Activated CD4-positive, alpha-beta T cell treated with anti-CD3 and anti-CD28 coated beads, Interleukin-2, amount 10 ng/mL, durations not matched to agents 24 days and 14 days (primary cell): Measurements from ENCODE around the gene PLG. TPM values are rescaled to one million over a fixed set of nuclear protein-coding genes. Genes with fewer than 3 reads are reported as not detected.
"Not testable (repeated sequence)": the region's sequence is repeated elsewhere in the genome, so short reads cannot be mapped to it uniquely, and the experiment has no call there.

ENCODE experiments used
- DNase-seq: peaks from one replicate; pipeline ENCODE4 v3.0.0; 2022
- H3K27ac Mint-ChIP-seq: one replicate; pipeline ENCODE4 v1.8.0; 2022; ENCODE audit warnings: mild to moderate bottlenecking, mixed read lengths
- H3K27me3 Mint-ChIP-seq: one replicate; pipeline ENCODE4 v1.8.0; 2022; ENCODE audit warnings: mixed read lengths
- H3K36me3 Mint-ChIP-seq: one replicate; pipeline ENCODE4 v1.8.0; 2022; ENCODE audit warnings: low read depth, mild to moderate bottlenecking, mixed read lengths
- H3K4me1 Mint-ChIP-seq: one replicate; pipeline ENCODE4 v1.8.0; 2021; ENCODE audit warnings: mixed read lengths
- H3K4me3 Mint-ChIP-seq: one replicate; pipeline ENCODE4 v1.8.0; 2022; ENCODE audit warnings: mild to moderate bottlenecking, moderate library complexity, mixed read lengths
- H3K9me3 Mint-ChIP-seq: one replicate; pipeline ENCODE4 v1.8.0; 2021; ENCODE audit warnings: mixed read lengths
- intact Hi-C: fragments of 100-400 bp; cut with micrococcal nuclease; formaldehyde crosslinking; loops from one replicate; pipeline ENCODE4 v1.15.1; 2023
- total RNA-seq: library from RNA; stranded (reverse); gene quantifications from 2 replicates; pipeline ENCODE4 v1.2.3, GENCODE V29; 2022

Gene PLG
- total RNA-seq, 1 donor from 2014 or later = 0.40 TPM

DNA sequence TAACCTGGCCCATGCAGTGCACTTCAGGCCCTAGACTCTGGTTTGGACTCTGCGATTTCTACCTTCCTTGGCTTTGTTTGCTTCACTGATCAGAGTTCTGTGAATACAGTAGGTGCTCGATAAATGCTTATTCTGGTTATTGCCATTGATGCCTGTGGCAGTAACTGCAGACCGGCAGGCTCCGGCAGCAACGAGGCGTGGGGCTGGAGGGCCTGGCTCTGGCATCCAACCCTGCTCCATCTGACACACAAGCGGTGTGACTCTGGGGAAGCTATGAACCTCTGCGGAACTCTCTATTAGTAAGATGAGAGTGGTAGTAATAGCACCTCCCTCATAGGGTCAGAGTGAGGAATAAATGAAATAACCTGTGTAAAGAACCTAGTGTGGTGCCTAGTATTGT is 66.1 kb downstream of the PLG start:
- DNase-seq = no peak
- Mint-ChIP-seq H3K27ac (no peak overlapping the region), H3K4me3 (no peak overlapping the region), H3K9me3 (no peaks in the 10 kb centered on the region), H3K27me3 (peaks cover 18% of the 10 kb centered on the region), H3K36me3 (no peaks in the 10 kb centered on the region), H3K4me1 (peaks cover 2% of the 10 kb centered on the region)
- intact Hi-C loops = loop anchor here (5.0 kb wide), 1 partner anchor 251 kb away; no protein-coding TSS in a partner anchor

DNA sequence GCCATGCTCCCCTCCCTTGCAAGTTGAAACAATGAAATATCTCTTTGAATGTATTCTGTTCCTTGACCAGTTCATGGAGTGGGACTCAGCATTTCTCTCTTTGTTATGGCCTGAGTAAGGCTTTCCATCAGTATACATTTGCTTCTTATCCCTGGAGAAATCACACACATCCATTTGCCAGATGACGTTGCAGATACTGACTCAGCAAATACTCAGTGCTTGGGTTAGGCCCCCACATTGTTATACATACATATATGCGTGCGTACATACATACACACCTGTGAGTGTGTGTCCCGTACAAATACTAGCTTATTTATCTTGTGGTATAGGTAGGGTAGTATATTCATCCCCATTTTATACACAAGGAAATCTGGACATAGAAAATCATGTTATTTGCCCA is 72.4 kb downstream of the PLG start:
- DNase-seq = no peak
- H3K27ac Mint-ChIP-seq = no peak overlapping the region
- H3K9me3 Mint-ChIP-seq = no peaks in the 10 kb centered on the region
- no peaks in the 10 kb centered on the region for H3K27me3 Mint-ChIP-seq
- H3K4me1 Mint-ChIP-seq = no peaks in the 10 kb centered on the region
- no peaks in the 10 kb centered on the region for H3K36me3 Mint-ChIP-seq
- H3K4me3 Mint-ChIP-seq = no peak overlapping the region
- intact Hi-C loops = no loop called here

DNA sequence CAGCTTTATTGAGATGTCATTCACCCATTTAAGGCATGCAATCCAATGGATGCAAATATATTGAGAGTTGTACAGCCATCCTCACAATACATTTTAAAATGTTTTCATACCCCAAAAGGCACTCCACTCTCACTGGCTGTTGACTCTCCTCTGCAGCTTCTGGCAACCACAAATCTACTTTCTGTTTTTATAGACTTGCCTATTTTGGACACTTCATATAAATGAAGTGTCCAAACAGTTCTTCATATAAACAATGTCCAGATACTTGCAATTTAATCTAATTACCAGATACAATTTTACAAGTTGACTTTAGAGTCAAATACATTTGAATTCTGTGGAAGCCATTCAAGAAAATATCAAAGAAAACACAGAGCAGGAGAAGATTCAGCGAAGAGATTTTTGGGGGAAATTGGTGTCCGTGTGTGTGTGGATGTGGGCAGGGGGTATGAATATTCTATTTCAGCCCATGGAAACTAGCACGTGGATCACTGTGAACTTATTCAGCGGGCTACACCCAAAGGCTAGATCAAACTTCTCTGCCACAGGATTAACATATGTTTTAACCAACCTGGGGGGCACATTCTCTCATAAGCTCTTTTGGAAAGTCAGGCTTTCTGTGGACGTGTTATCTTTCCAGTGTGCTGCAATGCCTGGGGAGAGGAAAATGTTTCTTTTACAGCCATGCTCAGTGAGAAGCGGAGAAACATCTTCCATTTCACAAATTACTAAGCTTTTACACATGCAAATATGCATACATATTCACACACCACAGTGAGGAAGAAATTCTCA is 73.9 kb downstream of the PLG start:
- no peaks in the 10 kb centered on the region for H3K36me3 Mint-ChIP-seq
- H3K9me3 Mint-ChIP-seq = no peaks in the 10 kb centered on the region
- no peak overlapping the region for H3K4me3 Mint-ChIP-seq
- no peak overlapping the region for H3K27ac Mint-ChIP-seq
- DNase-seq = no peak
- H3K4me1 Mint-ChIP-seq = no peaks in the 10 kb centered on the region
- H3K27me3 Mint-ChIP-seq = no peaks in the 10 kb centered on the region
- intact Hi-C loops = no loop called here

DNA sequence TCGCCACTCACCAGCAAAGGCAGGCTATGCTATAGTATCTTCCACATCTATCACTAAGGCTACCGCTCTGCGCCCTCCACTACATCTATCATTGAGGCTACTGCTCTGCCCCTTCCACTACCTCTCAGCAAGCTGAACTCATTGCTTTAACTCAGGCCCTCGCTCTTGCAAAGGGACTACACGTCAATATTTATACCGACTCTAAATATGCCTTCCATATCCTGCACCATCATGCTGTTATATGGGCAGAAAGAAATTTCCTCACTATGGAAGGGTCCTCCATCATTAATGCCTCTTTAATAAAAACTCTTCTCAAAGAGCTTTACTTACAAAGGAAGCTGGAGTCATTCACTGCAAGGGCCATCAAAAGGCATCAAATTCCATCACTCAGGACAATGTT is 77.1 kb downstream of the PLG start:
- H3K4me1 Mint-ChIP-seq, H3K27ac Mint-ChIP-seq, H3K4me3 Mint-ChIP-seq, H3K36me3 Mint-ChIP-seq, intact Hi-C loops, H3K27me3 Mint-ChIP-seq, DNase-seq, H3K9me3 Mint-ChIP-seq: not testable (repeated sequence)

DNA sequence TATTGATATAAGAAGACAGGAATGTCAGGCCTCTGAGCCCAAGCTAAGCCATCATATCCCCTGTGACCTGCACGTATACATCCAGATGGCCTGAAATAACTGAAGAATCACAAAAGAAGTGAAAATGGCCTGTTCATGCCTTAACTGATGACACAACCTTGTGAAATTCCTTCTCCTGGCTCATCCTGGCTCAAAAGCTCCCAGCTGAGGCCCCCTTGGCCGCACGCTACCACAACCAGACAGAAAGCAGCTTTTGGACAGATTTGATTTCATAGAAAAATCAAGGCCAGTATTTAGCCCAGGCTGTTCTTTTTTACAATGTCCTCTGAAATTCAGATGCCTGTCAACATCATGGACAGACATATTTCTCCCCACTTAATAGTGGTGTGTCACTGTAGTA is 78.6 kb downstream of the PLG start:
- not testable (repeated sequence) for H3K36me3 Mint-ChIP-seq, H3K4me3 Mint-ChIP-seq, DNase-seq

DNA sequence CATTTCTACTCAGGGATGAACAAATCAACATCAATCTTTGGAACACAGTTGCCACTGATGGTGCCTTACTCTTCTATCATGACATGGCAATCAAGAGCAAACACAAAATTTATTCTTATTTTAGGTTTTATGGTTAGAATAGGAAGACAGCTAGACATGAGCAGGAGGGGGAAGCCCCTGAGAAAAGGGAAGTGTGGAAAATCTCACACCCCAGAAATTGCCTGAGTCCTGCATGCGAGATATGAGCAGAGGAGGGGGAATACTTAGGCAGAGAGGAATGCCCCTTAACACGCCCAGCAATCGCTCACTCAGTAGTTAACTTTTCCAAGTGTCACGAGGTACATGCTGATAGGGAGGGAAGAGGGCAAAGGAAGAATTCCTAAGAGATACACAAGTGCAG is 79.3 kb downstream of the PLG start:
- no peaks in the 10 kb centered on the region for H3K4me1 Mint-ChIP-seq
- no peak overlapping the region for H3K27ac Mint-ChIP-seq
- DNase-seq = no peak
- H3K36me3 Mint-ChIP-seq = no peaks in the 10 kb centered on the region
- H3K27me3 Mint-ChIP-seq = no peaks in the 10 kb centered on the region
- intact Hi-C loops = no loop called here
- H3K4me3 Mint-ChIP-seq = no peak overlapping the region
- H3K9me3 Mint-ChIP-seq = no peaks in the 10 kb centered on the region

More for the DNA sequence above, 78.6 kb downstream of the PLG start:
- H3K4me1 Mint-ChIP-seq, H3K27ac Mint-ChIP-seq, H3K27me3 Mint-ChIP-seq, H3K9me3 Mint-ChIP-seq, intact Hi-C loops: not testable (repeated sequence)

DNA sequence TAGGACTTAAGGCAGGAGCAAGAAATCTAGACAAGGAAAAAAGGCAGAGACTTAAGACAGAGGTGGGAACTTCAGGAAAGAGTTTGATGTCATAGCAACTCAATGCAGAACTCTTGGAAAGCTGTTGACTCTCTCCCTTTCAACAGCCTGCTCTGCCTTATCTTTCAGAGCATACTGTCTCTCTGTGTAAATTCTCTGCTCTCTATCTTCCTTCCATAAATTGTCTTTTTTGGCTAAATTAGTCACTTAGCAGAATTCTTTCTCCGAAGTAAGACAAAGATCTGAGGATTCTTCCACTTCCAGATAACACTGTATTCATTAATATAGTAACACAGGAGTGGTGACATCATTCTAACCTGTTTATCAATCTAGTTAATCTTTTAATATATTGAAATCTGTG is 80.2 kb downstream of the PLG start:
- DNase-seq = no peak
- no peak overlapping the region for H3K4me3 Mint-ChIP-seq
- H3K36me3 Mint-ChIP-seq = no peaks in the 10 kb centered on the region
- no peaks in the 10 kb centered on the region for H3K9me3 Mint-ChIP-seq
- H3K4me1 Mint-ChIP-seq = no peaks in the 10 kb centered on the region
- H3K27ac Mint-ChIP-seq = no peak overlapping the region
- H3K27me3 Mint-ChIP-seq = no peaks in the 10 kb centered on the region
- intact Hi-C loops = no loop called here

DNA sequence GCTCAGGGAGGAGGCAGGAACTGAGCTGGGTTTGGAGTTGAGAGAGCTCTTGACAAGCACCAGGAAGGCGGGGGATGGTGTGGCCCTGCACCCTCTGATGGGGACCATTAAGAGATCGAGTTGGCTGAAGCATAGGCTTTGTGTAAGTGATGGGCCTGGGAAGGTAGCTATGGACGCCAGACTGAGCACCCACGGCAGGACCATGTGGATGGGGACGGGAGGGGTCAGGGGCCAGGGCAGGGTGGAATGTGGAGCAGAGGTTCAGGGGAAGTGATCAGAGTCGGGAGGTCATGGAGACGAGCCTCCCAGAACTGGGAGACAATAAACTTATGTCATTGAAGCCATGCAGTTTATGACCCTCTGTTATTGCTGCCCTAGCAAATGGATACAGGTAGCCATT is 81.7 kb downstream of the PLG start:
- Mint-ChIP-seq H3K36me3 (no peaks in the 10 kb centered on the region), H3K4me3 (no peak overlapping the region), H3K27me3 (no peaks in the 10 kb centered on the region), H3K27ac (no peak overlapping the region), H3K9me3 (no peaks in the 10 kb centered on the region), H3K4me1 (no peaks in the 10 kb centered on the region)
- DNase-seq = no peak
- intact Hi-C loops = no loop called here

DNA sequence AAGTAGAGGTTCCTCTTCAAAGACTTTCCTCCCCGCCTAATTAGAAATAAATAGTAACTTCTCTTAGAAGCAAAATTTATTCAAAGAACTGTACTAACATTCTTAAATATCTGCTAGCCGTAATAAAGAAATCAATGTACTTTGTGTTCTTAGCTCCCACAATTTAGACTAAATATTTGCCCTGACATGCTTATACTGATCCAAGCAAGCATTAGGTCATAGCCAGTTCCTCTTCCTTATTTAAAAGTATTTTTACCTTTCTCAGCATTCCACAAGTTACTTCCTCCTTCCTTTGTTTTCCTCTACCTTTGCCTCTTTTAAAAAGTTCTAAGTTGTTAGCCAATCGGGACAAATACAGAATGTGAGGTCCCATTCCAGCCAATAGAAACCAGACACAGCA is 86.1 kb downstream of the PLG start:
- intact Hi-C loops, H3K4me1 Mint-ChIP-seq, H3K27ac Mint-ChIP-seq: not testable (repeated sequence)

DNA sequence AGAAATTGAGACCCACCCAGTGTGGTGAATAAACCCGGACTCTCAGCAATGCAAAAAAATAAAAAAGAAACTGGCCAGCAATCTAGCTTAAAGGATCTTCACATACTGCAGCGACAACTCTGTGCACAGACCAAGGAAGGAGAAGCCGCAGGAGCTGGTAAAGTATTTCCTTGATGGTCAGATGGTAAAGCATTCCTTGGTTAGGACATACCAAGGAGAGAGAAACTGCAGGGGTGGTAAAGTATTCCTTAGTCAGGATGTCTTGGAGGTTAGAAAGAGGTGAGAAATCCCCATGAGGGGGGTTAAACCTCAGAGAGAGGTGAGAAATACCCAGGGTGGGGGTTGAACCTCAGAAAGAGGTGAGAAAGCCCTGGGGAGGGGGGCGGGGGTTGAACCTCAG is 86.8 kb downstream of the PLG start:
- Mint-ChIP-seq H3K4me3 (no peak overlapping the region), H3K4me1 (peaks cover 2% of the 10 kb centered on the region), H3K9me3 (no peaks in the 10 kb centered on the region), H3K27ac (no peak overlapping the region), H3K36me3 (no peaks in the 10 kb centered on the region), H3K27me3 (no peaks in the 10 kb centered on the region)
- intact Hi-C loops = no loop called here
- DNase-seq = peak; percentile 5

More for the DNA sequence above, 86.1 kb downstream of the PLG start:
- not testable (repeated sequence) for H3K4me3 Mint-ChIP-seq, H3K27me3 Mint-ChIP-seq, H3K9me3 Mint-ChIP-seq, DNase-seq, H3K36me3 Mint-ChIP-seq

DNA sequence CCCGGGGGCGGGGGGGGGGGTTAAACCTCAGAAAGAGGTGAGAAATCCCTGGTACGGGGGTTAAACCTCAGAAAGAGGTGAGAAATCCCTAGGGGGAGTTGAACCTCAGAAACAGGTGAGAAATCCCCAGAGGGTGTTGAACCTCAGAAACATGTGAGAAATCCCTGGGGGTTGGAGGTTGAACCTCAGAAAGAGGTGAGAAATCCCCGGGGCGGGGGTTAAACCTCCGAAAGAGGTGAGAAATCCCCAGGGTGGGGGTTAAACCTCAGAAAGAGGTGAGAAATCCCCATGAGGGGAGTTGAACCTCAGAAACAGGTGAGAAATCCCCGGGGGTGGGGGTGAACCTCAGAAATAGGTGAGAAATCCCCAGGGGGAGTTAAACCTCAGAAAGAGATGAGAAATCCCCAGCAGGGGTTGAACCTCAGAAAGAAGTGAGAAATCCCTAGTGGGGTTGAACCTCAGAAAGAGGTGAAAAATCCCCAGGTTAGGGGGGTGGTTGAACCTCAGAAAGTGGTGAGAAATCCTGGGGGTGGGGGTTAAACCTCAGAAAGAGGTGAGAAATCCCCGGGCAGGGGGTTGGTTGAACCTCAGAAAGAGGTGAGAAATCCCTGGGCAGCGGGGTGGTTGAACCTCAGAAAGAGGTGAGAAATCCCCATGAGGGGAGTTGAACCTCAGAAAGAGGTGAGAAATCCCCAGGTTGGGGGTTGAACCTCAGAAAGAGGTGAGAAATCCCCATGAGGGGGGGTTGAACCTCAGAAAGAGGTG is 87.4 kb downstream of the PLG start:
- no peak overlapping the region for H3K4me3 Mint-ChIP-seq
- H3K27ac Mint-ChIP-seq = no peak overlapping the region
- H3K36me3 Mint-ChIP-seq = no peaks in the 10 kb centered on the region
- intact Hi-C loops = no loop called here
- peak; percentile 43 for DNase-seq
- H3K4me1 Mint-ChIP-seq = peaks cover 2% of the 10 kb centered on the region
- H3K9me3 Mint-ChIP-seq = no peaks in the 10 kb centered on the region
- H3K27me3 Mint-ChIP-seq = no peaks in the 10 kb centered on the region

DNA sequence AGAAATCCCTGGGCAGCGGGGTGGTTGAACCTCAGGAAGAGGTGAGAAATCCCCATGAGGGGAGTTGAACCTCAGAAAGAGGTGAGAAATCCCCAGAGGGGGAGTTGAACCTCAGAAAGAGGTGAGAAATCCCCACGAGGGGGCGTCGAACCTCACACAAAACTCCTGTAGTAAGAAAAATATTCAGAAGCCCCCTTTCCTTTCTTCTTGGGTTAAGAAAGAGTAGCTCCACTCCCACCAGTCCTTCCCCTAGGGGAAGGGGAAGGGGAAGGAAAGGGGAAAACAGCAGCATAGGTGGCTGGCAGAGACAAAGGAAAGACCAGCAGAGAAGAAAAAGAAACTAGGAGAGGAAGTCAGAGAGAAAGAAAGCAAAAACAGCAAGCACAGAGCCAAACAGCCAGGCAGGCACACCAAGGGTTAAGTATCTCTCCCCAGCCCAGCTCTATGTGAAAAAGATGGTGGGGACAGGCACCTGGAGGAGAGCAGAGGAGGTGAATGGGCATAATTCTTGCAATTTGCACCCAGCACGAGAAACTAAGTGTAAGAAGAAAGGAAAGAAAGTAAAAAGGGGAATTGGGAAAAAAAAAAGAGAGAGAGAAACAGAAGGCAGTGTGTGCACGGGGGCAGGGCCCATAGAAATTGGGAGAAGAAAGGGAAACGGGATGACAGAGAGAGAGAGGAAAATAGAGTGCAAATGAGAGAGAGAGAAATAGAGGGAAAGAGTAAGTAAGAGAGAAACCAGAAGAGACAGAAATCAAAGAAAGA is 88.2 kb downstream of the PLG start:
- H3K4me1 Mint-ChIP-seq = peaks cover 2% of the 10 kb centered on the region
- no peak overlapping the region for H3K27ac Mint-ChIP-seq
- no peak for DNase-seq
- H3K4me3 Mint-ChIP-seq = no peak overlapping the region
- no peaks in the 10 kb centered on the region for H3K36me3 Mint-ChIP-seq
- no peaks in the 10 kb centered on the region for H3K27me3 Mint-ChIP-seq
- no peaks in the 10 kb centered on the region for H3K9me3 Mint-ChIP-seq
- intact Hi-C loops = no loop called here

DNA sequence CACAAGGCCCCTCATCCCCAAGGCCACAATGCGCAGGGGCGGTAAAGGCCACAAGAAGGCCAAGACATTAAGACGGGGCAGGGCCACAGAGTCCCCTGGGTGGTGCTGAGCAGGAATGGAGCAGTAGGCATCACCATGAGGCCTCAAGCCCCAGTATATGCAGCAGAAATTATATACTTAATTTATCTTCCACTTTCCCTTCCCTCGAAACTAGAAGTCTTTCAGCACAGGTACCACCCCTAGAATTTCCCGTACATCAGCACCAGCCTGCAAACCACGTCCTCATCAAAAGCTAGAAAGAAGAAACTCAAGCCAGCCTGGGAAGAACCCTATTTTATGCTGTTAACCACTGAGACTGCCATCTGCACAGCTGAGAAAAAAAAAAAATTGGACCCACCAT is 89.4 kb downstream of the PLG start:
- Mint-ChIP-seq H3K4me1 (peaks cover 2% of the 10 kb centered on the region), H3K4me3 (no peak overlapping the region), H3K9me3 (no peaks in the 10 kb centered on the region), H3K27me3 (no peaks in the 10 kb centered on the region), H3K36me3 (no peaks in the 10 kb centered on the region), H3K27ac (peak overlapping the region; percentile 64)
- no peak for DNase-seq
- intact Hi-C loops = no loop called here

DNA sequence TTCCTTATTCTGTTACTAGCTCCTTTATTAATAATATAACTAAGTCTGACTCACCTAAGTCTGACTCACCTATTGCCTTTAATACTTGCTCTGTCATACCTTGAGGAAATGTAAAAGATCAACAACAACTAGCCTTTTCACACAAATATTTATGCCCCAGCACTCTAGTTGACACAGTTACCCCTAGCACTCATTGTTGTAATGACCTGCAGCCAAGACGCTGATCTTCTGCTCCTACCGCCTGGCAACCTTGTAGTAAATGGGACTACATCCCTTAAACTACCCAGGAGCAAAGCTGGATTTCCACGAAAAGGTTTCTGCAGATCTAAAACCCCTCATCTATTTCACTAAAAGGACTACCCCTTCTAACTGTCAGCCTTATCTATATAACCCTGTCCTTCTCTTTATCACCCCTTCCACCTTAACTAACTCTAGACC is 90.0 kb downstream of the PLG start:
- no peak overlapping the region for H3K27ac Mint-ChIP-seq
- intact Hi-C loops = no loop called here
- H3K36me3 Mint-ChIP-seq = no peaks in the 10 kb centered on the region
- peaks cover 2% of the 10 kb centered on the region for H3K4me1 Mint-ChIP-seq
- peaks cover 3% of the 10 kb centered on the region for H3K9me3 Mint-ChIP-seq
- H3K4me3 Mint-ChIP-seq = no peak overlapping the region
- H3K27me3 Mint-ChIP-seq = no peaks in the 10 kb centered on the region
- no peak for DNase-seq
